ENCODE results near the gene HES5.

DNA sequence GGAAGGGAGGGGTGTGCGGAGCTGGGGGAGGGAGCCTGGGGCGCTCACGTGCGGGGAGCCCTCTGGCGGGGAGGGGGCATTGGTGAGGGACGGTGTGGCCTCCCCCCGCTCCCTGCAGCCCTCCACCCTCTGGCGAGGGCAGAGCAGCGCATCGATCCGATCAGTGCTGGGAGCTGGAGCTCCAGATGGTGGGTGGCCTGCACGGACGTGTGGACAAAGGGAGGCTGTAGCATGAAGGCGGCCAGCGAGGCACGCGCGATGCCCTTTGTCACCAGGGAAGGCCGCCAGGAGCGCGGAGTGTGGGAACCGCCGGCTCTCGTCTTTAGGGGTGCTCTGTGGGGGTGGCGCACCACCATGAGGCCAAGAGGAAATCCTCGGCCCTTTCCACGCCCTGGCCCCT is 5.4 kb upstream of the HES5 start:
- no peak for TF ChIP-seq EP300 (conservative IDR thresholded peaks at IDR 0.05; ENCODE audit: poor library complexity, severe bottlenecking)
- no peak for TF ChIP-seq EZH2 (IDR thresholded peaks at IDR 0.05; ENCODE audit: borderline replicate concordance, insufficient read depth, low read length, poor library complexity, severe bottlenecking)
- TF ChIP-seq, protein P1, sequence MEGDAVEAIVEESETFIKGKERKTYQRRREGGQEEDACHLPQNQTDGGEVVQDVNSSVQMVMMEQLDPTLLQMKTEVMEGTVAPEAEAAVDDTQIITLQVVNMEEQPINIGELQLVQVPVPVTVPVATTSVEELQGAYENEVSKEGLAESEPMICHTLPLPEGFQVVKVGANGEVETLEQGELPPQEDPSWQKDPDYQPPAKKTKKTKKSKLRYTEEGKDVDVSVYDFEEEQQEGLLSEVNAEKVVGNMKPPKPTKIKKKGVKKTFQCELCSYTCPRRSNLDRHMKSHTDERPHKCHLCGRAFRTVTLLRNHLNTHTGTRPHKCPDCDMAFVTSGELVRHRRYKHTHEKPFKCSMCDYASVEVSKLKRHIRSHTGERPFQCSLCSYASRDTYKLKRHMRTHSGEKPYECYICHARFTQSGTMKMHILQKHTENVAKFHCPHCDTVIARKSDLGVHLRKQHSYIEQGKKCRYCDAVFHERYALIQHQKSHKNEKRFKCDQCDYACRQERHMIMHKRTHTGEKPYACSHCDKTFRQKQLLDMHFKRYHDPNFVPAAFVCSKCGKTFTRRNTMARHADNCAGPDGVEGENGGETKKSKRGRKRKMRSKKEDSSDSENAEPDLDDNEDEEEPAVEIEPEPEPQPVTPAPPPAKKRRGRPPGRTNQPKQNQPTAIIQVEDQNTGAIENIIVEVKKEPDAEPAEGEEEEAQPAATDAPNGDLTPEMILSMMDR (IDR thresholded peaks at IDR 0.05; ENCODE audit: poor library complexity, severe bottlenecking) = no peak
- TF ChIP-seq, protein P2, sequence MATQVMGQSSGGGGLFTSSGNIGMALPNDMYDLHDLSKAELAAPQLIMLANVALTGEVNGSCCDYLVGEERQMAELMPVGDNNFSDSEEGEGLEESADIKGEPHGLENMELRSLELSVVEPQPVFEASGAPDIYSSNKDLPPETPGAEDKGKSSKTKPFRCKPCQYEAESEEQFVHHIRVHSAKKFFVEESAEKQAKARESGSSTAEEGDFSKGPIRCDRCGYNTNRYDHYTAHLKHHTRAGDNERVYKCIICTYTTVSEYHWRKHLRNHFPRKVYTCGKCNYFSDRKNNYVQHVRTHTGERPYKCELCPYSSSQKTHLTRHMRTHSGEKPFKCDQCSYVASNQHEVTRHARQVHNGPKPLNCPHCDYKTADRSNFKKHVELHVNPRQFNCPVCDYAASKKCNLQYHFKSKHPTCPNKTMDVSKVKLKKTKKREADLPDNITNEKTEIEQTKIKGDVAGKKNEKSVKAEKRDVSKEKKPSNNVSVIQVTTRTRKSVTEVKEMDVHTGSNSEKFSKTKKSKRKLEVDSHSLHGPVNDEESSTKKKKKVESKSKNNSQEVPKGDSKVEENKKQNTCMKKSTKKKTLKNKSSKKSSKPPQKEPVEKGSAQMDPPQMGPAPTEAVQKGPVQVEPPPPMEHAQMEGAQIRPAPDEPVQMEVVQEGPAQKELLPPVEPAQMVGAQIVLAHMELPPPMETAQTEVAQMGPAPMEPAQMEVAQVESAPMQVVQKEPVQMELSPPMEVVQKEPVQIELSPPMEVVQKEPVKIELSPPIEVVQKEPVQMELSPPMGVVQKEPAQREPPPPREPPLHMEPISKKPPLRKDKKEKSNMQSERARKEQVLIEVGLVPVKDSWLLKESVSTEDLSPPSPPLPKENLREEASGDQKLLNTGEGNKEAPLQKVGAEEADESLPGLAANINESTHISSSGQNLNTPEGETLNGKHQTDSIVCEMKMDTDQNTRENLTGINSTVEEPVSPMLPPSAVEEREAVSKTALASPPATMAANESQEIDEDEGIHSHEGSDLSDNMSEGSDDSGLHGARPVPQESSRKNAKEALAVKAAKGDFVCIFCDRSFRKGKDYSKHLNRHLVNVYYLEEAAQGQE (IDR thresholded peaks at IDR 0.05; ENCODE audit: borderline replicate concordance) = no peak
- TF ChIP-seq MXI1 (conservative IDR thresholded peaks at IDR 0.05; ENCODE audit: poor library complexity, severe bottlenecking) = no peak
- no peak for TF ChIP-seq RAD21 (conservative IDR thresholded peaks at IDR 0.05)
- TF ChIP-seq SMC3 (conservative IDR thresholded peaks at IDR 0.05; ENCODE audit: poor library complexity) = no peak
- no peak for TF ChIP-seq TAF1 (IDR thresholded peaks at IDR 0.05; ENCODE audit: low read depth)
- TF ChIP-seq POLR2AphosphoS5 (IDR thresholded peaks at IDR 0.05) = no peak
